SU-DHL-6 (cell line): ENCODE results near the gene CSF2.

Experiments used
- H2AFZ ChIP-seq: fragments of 200-600 bp; sonication (generic); 2 replicates; pipeline ENCODE4 v1.6.1; 2014; ENCODE audit warnings: low read depth, mild to moderate bottlenecking, moderate library complexity, mixed read lengths, antibody characterized with exemption, low read length; ENCODE audit not compliant: severe bottlenecking
- H3F3A ChIP-seq: fragments of 200-600 bp; shearing (Covaris generic); 2 replicates; pipeline ENCODE4 v1.6.0; 2016; ENCODE audit warnings: antibody characterized with exemption, mild to moderate bottlenecking; ENCODE audit not compliant: insufficient read depth
- H3K27ac ChIP-seq: fragments of 200-600 bp; sonication (generic); 2 replicates; pipeline ENCODE4 v1.5.1; 2016; ENCODE audit warnings: low read depth, mild to moderate bottlenecking, low read length, moderate library complexity, mixed read lengths
- H3K27me3 ChIP-seq: fragments of 200-600 bp; sonication (generic), shearing (Covaris generic); 2 replicates; pipeline ENCODE4 v1.6.0; 2014; ENCODE audit warnings: mild to moderate bottlenecking, low read length
- H3K36me3 ChIP-seq: fragments of 200-600 bp; sonication (generic); 2 replicates; pipeline ENCODE4 v1.6.1; 2014; ENCODE audit warnings: mild to moderate bottlenecking, low read length, mixed read lengths
- H3K4me2 ChIP-seq: fragments of 300-600, 200-600 bp; shearing (Covaris generic), sonication (generic); 2 replicates; pipeline ENCODE4 v1.6.0; 2014; ENCODE audit warnings: low read length, low read depth, mild to moderate bottlenecking; ENCODE audit not compliant: poor library complexity, severe bottlenecking
- H3K4me3 ChIP-seq: fragments of 200-600 bp; sonication (generic); 2 replicates; pipeline ENCODE4 v1.5.1; 2014; ENCODE audit warnings: antibody characterized with exemption, low read length, mild to moderate bottlenecking, mixed read lengths; ENCODE audit not compliant: insufficient read depth, poor library complexity, severe bottlenecking
- H3K79me2 ChIP-seq: fragments of 200-600 bp; sonication (generic); 2 replicates; pipeline ENCODE4 v1.6.1; 2014; ENCODE audit warnings: mild to moderate bottlenecking, low read length, moderate library complexity; ENCODE audit not compliant: insufficient read depth
- H3K9ac ChIP-seq: fragments of 200-600 bp; sonication (generic); 2 replicates; pipeline ENCODE4 v1.7.0; 2014; ENCODE audit warnings: mild to moderate bottlenecking, low read length
- H3K9me2 ChIP-seq: fragments of 200-600 bp; sonication (generic); replicated peaks from 2 replicates; pipeline ENCODE4 v1.6.1; 2014; ENCODE audit warnings: low read length; ENCODE audit not compliant: insufficient read depth
- H3K9me3 ChIP-seq: fragments of 200-600 bp; sonication (generic); 2 replicates; pipeline ENCODE4 v1.6.1; 2014; ENCODE audit warnings: low read length, mixed read lengths; ENCODE audit not compliant: insufficient read depth
- H4K20me1 ChIP-seq: fragments of 200-600 bp; sonication (generic); 2 replicates; pipeline ENCODE4 v1.6.1; 2014; ENCODE audit warnings: low read depth, mild to moderate bottlenecking, antibody characterized with exemption, low read length, moderate library complexity, mixed read lengths
- CTCF ChIP-seq: fragments of 200-600 bp; sonication (generic); IDR thresholded peaks from one replicate; pipeline ENCODE4 v1.5.1; 2017; ENCODE audit warnings: antibody characterized with exemption, mild to moderate bottlenecking, low read length, moderate library complexity; ENCODE audit not compliant: insufficient read depth, poor library complexity, severe bottlenecking
- EZH2phosphoT487 ChIP-seq: fragments of 200-600 bp; sonication (generic), shearing (Covaris generic); conservative IDR thresholded peaks from 2 replicates; pipeline ENCODE4 v1.6.1; 2018; ENCODE audit warnings: mild to moderate bottlenecking, antibody characterized with exemption, low read length, moderate library complexity, mixed read lengths

Gene CSF2

DNA sequence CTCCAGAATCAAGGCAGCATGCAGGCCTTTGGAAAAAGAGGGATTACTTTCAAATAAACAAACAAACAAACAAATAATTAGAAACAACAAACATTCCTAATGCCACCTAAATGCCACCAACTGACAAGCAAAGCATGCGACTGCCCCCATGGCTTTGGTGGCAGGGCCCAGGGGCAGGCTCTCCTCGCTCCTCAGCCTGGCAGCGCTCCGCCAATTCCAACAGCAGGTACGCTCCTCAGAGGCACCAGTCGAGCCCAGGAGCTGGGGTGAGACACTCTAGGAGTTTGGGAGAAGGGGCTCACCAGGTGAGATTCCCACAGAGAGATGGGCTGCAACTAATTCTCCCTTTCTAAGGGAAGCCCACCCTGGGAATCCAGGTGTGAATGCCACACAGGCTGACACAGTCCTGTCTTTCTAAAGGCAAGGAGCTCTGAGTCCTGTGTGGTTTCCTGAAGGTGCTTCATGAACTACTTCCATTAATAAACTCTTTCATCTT is 27.8 kb downstream of the CSF2 start:
- Histone ChIP-seq H3K27ac (no peak overlapping the region), H3K9me3 (no peaks in the 10 kb centered on the region)

DNA sequence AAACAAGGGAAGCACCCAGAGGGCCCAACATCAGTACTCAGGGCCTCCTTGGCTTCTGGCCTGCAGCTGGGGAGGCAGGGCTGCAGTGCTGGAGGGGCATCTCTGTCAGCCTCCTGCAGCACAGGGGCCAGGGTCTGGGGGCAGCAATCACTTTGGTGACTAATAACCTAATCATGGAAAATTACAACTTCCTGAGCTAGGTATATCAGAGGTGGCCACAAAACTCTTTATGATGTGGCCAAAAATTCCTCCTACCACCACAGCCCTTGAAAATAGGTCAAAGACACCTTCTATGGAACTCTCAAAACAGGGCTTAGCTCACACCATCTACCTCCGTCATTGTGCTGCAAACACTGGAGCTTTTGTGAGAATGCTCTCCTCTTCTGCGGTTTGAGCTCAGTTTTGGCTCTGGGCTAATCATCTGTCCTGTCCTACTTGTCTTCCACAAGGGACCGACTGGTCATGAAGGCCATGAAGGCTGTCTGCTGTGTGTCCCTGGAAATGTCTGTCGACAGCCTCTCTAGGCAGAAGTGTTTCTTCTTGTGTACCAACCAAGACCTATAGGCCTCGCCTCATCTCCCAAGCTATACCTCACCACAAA is 28.6 kb downstream of the CSF2 start:
- no peaks in the 10 kb centered on the region for H3K9me3 ChIP-seq
- no peaks in the 10 kb centered on the region for H3K9me2 ChIP-seq
- no peaks in the 10 kb centered on the region for H3K27me3 ChIP-seq
- no peak overlapping the region for H3K27ac ChIP-seq
- H3F3A ChIP-seq = no peaks in the 10 kb centered on the region
- H3K79me2 ChIP-seq = no peaks in the 10 kb centered on the region
- no peak for TF ChIP-seq EZH2phosphoT487
- no peak for TF ChIP-seq CTCF
- no peak overlapping the region for H3K9ac ChIP-seq
- H3K4me2 ChIP-seq = no peak overlapping the region
- no peak overlapping the region for H3K4me3 ChIP-seq
- H2AFZ ChIP-seq = no peak overlapping the region
- H3K36me3 ChIP-seq = no peaks in the 10 kb centered on the region
- H4K20me1 ChIP-seq = no peaks in the 10 kb centered on the region

More for the DNA sequence above, 27.8 kb downstream of the CSF2 start:
- TF ChIP-seq EZH2phosphoT487 (no peak), CTCF (no peak)
- Histone ChIP-seq H3K27me3 (no peaks in the 10 kb centered on the region), H4K20me1 (no peaks in the 10 kb centered on the region), H3K4me2 (no peak overlapping the region), H3K9ac (no peak overlapping the region), H3K79me2 (no peaks in the 10 kb centered on the region), H3K4me3 (no peak overlapping the region), H3K36me3 (no peaks in the 10 kb centered on the region), H2AFZ (no peak overlapping the region), H3K9me2 (no peaks in the 10 kb centered on the region), H3F3A (no peaks in the 10 kb centered on the region)

DNA sequence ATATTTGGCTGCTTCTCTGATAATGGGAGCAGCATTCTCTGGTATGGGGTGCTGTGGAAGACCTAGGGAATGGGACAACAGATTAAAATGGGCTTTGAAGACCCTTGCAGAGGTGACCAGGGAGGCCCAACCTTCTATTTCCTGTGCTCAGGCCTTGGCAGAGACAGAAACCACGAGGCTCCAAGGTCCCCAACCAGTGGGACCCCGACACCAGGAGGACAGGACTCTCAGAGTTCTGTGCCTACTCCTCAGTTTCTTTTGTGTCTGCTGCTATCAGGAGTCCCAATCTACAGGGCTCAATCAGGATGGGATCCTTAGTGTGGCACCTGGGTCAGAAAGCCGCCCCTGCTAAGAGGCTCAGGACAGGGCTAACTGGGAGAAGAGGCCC is 29.3 kb downstream of the CSF2 start:
- Histone ChIP-seq H3K9me2 (no peaks in the 10 kb centered on the region), H3K79me2 (no peaks in the 10 kb centered on the region), H3K27me3 (no peaks in the 10 kb centered on the region), H4K20me1 (no peaks in the 10 kb centered on the region), H3K27ac (no peak overlapping the region), H3K36me3 (no peaks in the 10 kb centered on the region), H3K4me2 (peak overlapping the region; percentile 43), H3K9ac (peak overlapping the region; percentile 18), H3F3A (no peaks in the 10 kb centered on the region), H3K9me3 (no peaks in the 10 kb centered on the region), H3K4me3 (no peak overlapping the region), H2AFZ (no peak overlapping the region)
- TF ChIP-seq CTCF (no peak), EZH2phosphoT487 (no peak)
